HG03521 (cell line): ENCODE measurements around the gene CNOT6.

ENCODE experiments used
- ATAC-seq: cut with Tn5 transposase; IDR thresholded peaks from one replicate; pipeline ENCODE4 v1.9.1; 2021; ENCODE audit warnings: mild to moderate bottlenecking, moderate library complexity; ENCODE audit not compliant: unreplicated experiment

Gene CNOT6

DNA sequence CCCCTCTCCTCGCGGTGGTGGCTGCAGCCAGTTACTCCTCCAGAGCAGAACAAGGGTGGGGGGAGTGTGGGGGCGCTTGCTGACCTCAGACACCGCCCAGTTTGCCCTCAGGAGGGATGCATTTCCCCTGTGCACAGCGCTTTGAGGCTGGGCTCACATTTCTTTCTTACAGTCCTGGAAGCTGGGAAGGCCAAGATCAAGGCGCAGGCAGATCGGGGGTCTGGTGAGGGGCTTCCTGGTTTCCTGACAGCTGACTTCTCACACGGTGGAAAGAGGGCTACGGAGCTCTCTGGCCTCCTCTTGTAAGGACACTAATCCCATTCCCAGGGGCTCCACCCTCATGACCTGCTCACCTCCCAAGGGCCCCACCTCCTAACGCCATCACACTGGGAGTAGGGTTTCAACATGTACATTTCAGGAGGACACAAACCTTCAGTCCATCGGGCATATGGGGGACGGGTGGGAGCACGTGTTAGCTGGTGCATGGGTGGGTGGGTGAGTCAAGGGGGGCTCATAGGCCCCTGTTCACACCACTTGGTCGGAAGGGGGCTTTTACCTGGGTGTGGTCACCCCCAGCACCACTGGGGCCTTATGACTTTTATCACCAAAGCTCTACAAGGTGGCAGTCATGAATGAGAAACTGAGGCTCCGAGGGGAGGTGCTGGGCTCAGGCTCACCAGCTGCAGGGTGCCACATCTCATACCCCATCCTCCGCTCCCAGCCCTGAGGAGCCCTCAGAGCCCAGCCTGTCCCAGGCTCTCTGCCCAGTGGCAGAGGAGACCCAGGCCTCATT, 104.8 kb downstream of the CNOT6 start:
- no peak for ATAC-seq

- ATAC-seq = no peak
Measured at GRCh38 chr5:180599590-180599914, 105.4 kb downstream of the CNOT6 start.

DNA sequence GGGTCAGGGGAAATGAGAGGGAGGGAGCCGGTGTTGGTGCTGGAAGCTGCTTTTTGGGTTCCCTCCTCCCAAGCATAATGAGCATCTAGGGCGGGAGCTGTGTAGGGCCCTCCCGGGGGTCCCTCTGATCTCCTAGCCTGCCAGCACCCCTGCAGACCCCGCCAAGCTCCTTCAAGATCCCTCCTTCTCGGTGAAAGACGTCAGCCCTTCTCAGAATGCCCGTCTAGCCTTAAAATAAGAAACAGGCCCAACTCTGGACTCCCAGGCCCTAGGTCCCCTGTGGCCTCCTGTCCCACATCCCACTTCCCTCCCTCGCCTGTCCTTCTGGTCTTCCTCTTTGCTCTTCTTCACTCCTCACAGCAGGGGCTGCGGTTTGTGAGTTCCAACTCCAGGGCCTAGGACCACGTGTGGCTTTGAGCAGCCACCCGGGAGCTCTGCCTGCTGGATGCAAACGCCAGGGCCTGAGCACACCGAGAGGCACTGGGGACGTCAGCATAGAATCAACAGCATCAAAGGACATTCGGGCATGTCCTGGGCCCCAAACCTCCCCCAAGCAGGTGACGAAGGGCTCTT, 105.9 kb downstream of the CNOT6 start:
- no peak for ATAC-seq

- ATAC-seq = no peak
Measured at GRCh38 chr5:180600554-180601041, 106.4 kb downstream of the CNOT6 start.

DNA sequence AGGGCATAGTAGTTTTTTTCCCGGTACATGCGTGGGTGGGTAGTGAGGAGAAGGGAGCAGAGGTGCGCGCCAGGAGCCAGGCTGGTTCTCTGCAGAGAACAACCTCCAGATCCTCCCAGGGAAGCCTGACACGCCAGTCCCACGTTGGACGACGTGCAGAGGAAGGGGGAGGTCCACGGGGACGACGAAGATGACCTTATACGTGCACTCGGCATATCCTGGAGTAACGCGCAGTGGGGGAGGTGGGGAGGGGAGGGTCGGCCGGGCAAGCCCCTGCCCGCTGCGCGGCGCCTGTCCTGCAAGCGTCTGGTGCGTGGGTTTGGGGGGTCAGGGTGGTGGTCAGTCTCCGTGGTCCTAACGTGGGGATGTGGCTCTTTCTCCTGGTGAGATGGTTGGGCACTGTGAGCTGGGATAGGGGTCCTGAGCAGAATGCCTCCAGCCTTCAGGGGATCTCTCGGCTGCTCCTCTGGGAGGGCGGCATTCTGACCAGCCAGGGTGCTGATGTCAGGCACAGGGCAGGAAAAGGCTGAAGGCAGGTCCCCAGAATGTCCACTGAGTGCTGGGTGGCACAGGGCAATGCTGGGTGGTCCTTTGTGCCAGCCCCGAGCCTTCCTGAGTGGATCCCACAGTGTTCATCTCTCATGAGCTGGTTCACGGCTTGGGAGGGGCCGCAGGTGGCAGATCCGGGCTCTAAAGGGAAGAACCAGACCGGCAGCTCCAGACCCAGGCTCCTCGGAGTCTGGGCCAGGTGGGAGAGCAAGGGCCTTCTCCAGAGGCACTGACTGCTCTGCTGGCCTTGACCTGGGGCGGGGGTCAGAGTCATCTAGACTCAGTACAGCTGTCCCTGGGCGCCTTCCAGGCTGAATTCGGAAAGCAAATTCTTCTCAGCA, 107.7 kb downstream of the CNOT6 start:
- ATAC-seq = no peak

GRCh38 chr5:180602481-180603075, 108.4 kb downstream of the CNOT6 start:
- no peak for ATAC-seq

- no peak for ATAC-seq
Measured at GRCh38 chr5:180603076-180603594, 109.0 kb downstream of the CNOT6 start.

DNA sequence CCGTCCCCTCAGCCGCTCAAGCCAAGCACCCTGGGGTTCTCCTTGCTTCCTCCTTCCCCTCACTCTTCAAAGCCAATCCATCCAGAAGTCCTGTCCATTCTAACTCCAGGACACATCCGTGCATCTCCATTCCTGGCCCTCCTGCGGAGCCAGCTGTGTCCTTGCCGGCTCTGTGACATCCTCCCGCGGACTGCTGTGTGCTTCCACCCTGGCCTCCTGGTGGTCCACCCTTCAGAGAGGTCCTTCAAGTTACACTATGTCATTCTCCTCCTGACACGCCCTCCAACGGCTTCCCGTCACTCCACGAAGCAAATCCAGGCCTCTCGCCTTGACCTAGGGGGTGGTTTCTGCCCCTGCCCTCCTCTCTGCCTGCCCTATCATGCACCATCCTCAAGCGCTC, 110.1 kb downstream of the CNOT6 start:
- no peak for ATAC-seq

DNA sequence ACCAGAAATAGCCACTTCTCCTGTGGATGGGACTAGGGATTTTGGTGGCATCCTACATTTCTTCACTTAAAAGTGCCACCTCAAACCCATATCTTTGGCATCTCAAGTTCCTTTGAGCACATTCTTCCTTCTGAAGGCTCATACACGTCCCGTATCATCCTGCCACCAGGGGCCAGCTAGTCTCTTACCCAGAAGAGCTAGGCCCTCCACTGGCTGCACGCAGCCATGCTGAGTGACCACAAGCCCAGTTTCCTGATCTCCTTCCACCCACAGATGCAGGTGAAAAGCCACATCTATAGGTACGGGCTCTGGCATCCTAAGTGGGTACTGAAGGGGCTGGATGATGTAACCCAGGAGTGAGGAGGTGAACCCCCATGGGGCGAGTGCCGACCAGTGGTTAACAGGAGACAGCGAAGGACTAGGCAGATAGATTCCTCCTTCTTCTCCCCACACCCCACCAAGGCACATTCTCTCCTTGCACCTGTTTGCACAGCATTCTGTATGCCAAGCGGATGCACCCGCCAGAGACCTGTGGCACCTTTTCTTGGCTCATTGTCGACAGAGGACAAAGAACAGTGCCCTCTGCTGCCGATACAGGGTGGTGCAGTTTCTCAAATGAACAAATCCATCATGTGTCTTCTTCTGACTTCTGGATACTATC, 111.5 kb downstream of the CNOT6 start:
- ATAC-seq = no peak

GRCh38 chr5:180606215-180606785, 112.1 kb downstream of the CNOT6 start:
- ATAC-seq = no peak

GRCh38 chr5:180607861-180608571, 113.8 kb downstream of the CNOT6 start:
- no peak for ATAC-seq

- no peak for ATAC-seq
Measured at GRCh38 chr5:180608572-180609310, 114.6 kb downstream of the CNOT6 start.

DNA sequence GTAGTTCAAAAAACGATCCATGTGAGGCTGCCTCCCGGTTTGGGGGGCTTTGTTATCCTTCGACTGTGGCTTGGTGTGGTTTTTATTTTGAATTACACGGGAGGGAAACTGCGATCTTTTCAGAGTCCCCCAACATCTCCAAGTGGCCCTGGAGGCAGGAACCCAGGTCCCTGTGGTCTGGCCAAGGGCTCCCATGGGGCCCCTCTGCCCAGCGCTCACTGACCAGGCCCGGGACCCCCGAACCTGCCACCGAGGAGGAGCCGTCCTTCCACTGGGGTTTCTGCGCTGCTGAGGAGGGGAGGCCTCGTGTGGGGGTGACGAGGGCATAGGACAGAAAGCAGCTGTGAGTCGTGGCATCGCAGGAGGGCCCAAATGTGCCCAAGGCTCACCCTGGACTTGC, 115.2 kb downstream of the CNOT6 start:
- no peak for ATAC-seq

GRCh38 chr5:180609817-180610550, 115.8 kb downstream of the CNOT6 start:
- no peak for ATAC-seq

- ATAC-seq = no peak
Measured at GRCh38 chr5:180611140-180611850, 117.1 kb downstream of the CNOT6 start.

- ATAC-seq = no peak
Measured at GRCh38 chr5:180612683-180613082, 118.5 kb downstream of the CNOT6 start.

- ATAC-seq = no peak
Measured at GRCh38 chr5:180613188-180613813, 119.1 kb downstream of the CNOT6 start.
